Brain microvascular endothelial cell (primary cell): Measurements from ENCODE around the gene SLC29A3.
"Not testable (repeated sequence)": the region's sequence is repeated elsewhere in the genome, so short reads cannot be mapped to it uniquely, and the experiment has no call there.

Source experiments
- DNase-seq: peaks from one replicate; pipeline ENCODE4 v3.0.0-alpha.2; 2020
- H3K27ac ChIP-seq: fragments of 250-450 bp; sonication (Bioruptor Pico); 2 replicates; pipeline ENCODE4 v1.5.1; 2020; ENCODE audit warnings: mild to moderate bottlenecking, moderate library complexity
- H3K27me3 ChIP-seq: fragments of 250-450 bp; sonication (Bioruptor Pico); replicated peaks from 2 replicates; pipeline ENCODE4 v1.5.1; 2020; ENCODE audit warnings: mild to moderate bottlenecking
- H3K36me3 ChIP-seq: fragments of 250-450 bp; sonication (Bioruptor Pico); replicated peaks from 2 replicates; pipeline ENCODE4 v1.5.1; 2020; ENCODE audit warnings: mild to moderate bottlenecking
- H3K4me3 ChIP-seq: 2 replicates; pipeline ENCODE4 v1.5.1; 2011; ENCODE audit warnings: low read depth, mild to moderate bottlenecking, control low read depth, low read length, moderate library complexity
- in situ Hi-C: cut with HindIII; loops from 2 replicates; pipeline ENCODE4 v1.10.0; 2017; ENCODE audit warnings: low sequenced_read_pairs, low pct_ligation_motif_present
- TF ChIP-seq, protein P1 (sequence below): IDR thresholded peaks from 2 replicates; pipeline ENCODE4 v1.5.1; 2011; ENCODE audit warnings: low read depth, mild to moderate bottlenecking, moderate library complexity, low read length, control low read depth, inconsistent platforms; ENCODE audit errors: missing control alignments

The SLC29A3 gene

DNA sequence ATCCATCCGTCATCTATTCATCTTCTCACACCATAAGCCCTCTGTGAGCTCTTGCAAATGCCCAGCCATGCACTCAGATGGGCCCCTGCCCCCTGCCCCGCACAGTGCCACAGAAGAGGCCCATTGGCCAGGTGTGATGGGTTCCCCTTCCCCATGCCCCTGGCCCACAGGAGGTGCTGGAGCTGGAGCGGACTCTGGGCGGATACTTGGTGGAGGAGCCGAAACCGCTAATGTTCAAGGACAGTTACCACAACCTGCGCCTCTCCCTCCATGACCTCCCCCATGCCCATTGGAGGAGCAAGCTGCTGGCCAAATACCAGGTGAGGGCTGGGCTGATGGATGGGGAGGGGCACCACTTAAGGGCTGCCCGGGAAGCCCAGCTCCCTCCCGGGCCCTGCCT, 23.4 kb upstream of the SLC29A3 start:
- Histone ChIP-seq H3K27me3 (no peaks in the 10 kb centered on the region), H3K36me3 (no peaks in the 10 kb centered on the region), H3K4me3 (no peak overlapping the region), H3K27ac (no peak overlapping the region)
- DNase-seq, result no peak
- TF ChIP-seq, protein P1, sequence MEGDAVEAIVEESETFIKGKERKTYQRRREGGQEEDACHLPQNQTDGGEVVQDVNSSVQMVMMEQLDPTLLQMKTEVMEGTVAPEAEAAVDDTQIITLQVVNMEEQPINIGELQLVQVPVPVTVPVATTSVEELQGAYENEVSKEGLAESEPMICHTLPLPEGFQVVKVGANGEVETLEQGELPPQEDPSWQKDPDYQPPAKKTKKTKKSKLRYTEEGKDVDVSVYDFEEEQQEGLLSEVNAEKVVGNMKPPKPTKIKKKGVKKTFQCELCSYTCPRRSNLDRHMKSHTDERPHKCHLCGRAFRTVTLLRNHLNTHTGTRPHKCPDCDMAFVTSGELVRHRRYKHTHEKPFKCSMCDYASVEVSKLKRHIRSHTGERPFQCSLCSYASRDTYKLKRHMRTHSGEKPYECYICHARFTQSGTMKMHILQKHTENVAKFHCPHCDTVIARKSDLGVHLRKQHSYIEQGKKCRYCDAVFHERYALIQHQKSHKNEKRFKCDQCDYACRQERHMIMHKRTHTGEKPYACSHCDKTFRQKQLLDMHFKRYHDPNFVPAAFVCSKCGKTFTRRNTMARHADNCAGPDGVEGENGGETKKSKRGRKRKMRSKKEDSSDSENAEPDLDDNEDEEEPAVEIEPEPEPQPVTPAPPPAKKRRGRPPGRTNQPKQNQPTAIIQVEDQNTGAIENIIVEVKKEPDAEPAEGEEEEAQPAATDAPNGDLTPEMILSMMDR, result no peak
- in situ Hi-C loops, result no loop called here

DNA sequence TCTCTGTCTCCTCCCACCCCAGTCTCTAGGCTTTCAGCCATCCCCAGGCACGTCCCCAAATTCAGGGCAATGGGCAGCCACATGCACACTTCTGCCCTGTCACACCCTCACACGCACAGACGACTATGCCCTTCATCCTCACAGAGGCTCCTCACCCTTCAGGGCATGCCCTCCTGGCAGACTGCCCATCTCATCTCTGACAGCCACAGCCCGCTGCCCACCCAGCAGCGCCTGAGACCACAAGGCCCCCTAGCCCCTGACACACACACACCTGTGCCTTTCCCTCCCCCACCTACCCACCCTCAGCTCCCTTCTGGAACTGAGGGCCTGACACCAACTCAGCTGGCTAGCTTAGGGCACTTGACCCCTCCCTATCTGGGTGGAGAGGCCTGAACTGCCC, 23.0 kb upstream of the SLC29A3 start:
- no peaks in the 10 kb centered on the region for H3K36me3 ChIP-seq
- H3K4me3 ChIP-seq, result no peak overlapping the region
- TF ChIP-seq, protein P1, result no peak
- H3K27me3 ChIP-seq, result no peaks in the 10 kb centered on the region
- no peak for DNase-seq
- H3K27ac ChIP-seq, result no peak overlapping the region
- in situ Hi-C loops, result no loop called here

DNA sequence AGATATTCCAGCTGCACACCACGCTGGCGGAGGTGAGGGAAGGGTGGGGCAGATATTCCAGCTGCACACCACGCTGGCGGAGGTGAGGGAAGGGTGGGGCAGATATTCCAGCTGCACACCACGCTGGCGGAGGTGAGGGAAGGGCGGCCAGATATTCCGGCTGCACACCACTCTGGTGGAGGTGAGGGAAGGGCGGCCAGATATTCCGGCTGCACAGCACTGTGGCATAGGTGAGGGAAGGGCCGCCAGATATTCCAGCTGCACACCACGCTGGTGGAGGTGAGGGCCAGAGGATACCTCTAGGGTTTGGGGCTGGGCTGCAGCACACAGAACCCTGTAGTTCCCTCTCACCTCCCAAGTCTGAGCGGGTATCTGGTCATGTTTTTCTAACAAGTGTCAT, 22.2 kb upstream of the SLC29A3 start:
- H3K27ac ChIP-seq, H3K4me3 ChIP-seq, in situ Hi-C loops, H3K27me3 ChIP-seq, H3K36me3 ChIP-seq, DNase-seq: not testable (repeated sequence)

DNA sequence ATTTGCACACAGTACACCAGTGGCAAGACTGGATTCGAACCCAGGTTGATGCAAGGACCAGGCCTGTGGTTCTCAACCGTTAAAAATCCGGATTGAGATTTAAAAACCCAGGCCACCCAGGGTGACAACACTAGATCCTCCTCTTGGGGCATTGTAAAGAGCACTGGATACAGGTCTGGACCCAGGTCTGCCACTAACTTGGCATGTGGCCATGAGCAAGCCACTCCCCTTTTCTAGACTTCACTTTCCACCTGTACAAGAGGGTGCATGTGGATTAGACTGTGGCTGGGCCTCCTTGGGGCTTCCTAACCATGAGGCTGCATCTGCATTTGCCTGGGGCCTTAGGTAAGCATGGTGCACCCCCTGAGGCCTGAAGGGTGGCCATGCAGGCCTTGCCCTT, 21.7 kb upstream of the SLC29A3 start:
- no peak overlapping the region for H3K27ac ChIP-seq
- no peak overlapping the region for H3K4me3 ChIP-seq
- in situ Hi-C loops, result no loop called here
- DNase-seq, result no peak
- TF ChIP-seq, protein P1, result no peak
- H3K36me3 ChIP-seq, result no peaks in the 10 kb centered on the region
- H3K27me3 ChIP-seq, result no peaks in the 10 kb centered on the region

DNA sequence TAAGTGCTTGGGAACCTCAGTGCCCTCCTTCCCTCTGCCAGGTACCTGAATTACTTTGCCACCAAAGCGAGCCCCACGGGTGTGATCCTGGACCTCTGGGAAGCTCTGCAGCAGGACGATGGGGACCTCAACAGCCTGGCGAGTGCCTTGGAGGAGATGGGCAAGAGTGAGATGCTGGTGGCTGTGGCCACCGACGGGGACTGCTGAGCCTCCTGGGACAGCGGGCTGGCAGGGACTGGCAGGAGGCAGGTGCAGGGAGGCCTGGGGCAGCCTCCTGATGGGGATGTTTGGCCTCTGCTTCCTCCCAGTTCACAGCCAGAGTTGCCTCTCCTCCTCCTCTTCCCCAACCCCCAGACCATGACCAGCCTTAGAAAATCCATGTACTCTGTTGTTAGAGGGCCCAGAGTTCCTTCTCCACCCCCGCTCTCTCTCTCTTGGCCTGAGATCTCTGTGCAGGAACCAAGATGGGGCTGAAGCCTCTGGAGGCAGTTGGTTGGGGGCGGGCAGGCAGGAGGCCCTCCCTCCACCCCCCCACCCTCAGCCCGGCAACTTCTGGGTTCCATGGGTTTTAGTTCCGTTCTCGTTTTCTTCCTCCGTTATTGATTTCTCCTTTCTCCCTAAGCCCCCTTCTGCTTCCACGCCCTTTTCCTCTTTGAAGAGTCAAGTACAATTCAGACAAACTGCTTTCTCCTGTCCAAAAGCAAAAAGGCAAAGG, 19.8 kb upstream of the SLC29A3 start:
- H3K27me3 ChIP-seq, result no peaks in the 10 kb centered on the region
- in situ Hi-C loops, result no loop called here
- no peaks in the 10 kb centered on the region for H3K36me3 ChIP-seq
- H3K4me3 ChIP-seq, result no peak overlapping the region
- no peak for DNase-seq
- H3K27ac ChIP-seq, result no peak overlapping the region
- TF ChIP-seq, protein P1, result no peak

DNA sequence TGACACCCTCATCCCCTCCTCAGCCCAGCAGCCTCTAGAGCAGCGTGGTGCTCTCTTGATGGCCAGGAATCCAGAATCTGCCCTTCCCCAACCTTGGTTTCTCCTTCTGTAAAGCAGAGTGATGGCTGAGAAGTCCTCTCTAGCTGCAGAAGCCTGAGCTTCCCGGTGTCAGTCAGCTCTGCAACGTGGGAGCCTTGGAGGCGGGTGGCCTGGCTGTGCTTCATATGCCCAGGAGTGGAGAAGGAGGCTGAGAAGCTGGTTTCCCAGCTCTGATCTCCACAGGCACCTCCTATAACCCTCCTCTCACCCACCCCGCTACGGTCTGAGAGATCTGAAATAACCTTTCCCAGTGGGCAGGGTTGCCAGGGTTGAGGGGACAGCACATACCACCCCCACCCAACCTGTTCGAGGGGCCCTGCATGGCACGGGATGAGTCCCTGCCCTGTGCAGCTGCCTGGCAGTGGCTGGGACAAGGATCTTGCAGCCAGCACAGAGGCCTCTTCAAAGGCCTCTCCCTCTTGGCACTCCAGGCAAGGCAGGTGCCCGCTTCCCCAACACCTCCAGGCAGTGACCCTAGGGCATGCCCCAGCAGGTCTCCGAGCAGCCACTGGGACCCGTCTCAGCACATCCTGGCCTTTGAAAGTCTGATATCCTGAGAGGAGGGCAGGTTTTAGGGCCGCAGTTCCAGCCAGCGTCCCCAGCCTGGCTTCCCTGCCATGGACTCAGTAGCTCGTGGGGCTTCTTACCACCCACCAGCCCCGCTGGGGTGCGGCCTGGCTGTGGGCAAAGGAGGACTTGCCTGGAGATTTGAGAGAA, 18.3 kb upstream of the SLC29A3 start:
- H3K36me3 ChIP-seq, result no peaks in the 10 kb centered on the region
- TF ChIP-seq, protein P1, result no peak

More for the DNA sequence above, 18.3 kb upstream of the SLC29A3 start:
- Histone ChIP-seq H3K27me3 (no peaks in the 10 kb centered on the region), H3K4me3 (no peak overlapping the region), H3K27ac (no peak overlapping the region)
- DNase-seq, result no peak
- in situ Hi-C loops, result no loop called here
